Liver (tissue), 3 donors: ENCODE results near the gene ACACB.

Experiments used
- CTCF ChIP-seq: fragments of 150-350 bp; IDR thresholded peaks from 2 replicates; pipeline ENCODE4 v1.5.1; 2017; ENCODE audit warnings: improper control_type of control experiment, low read depth, low read length; ENCODE audit not compliant: missing input control
- GABPA ChIP-seq, 2 donors: IDR thresholded peaks in 1 of 2; conservative IDR thresholded peaks in 1 of 2; 2 replicates each; pipeline ENCODE4 v1.6.1; 2016; ENCODE audit warnings: antibody characterized with exemption in 2 of 2, mild to moderate bottlenecking in 1 of 2, moderate library complexity in 1 of 2
- RAD21 ChIP-seq, 2 donors: IDR thresholded peaks; 2 replicates each; pipeline ENCODE4 v1.6.1; 2016; ENCODE audit warnings: antibody characterized with exemption in 2 of 2, mild to moderate bottlenecking in 2 of 2
- donor health status: healthy.
- donor health status: healthy.

- no peak for TF ChIP-seq CTCF
- no peak for TF ChIP-seq GABPA (IDR thresholded peaks at IDR 0.05 in 1 of 2, conservative IDR thresholded peaks at IDR 0.05 in 1 of 2)
- TF ChIP-seq RAD21 (IDR thresholded peaks at IDR 0.05): peak in 1 of 2 donors; percentile 30
Measured at GRCh38 chr12:109131154-109132050, 15.0 kb downstream of the ACACB start.
